ENCODE data around the gene TBPL1. TPM values are rescaled to one million over a fixed set of nuclear protein-coding genes. Genes with fewer than 3 reads are reported as not detected.

Gene TBPL1
- total RNA-seq, 1 experiment from 2014 or later: 40.9 TPM

- H3K4me3 Mint-ChIP-seq (ENCODE audit: unreplicated experiment): no peak overlapping the region
- no peak overlapping the region for H3K27ac Mint-ChIP-seq (ENCODE audit: low read depth, unreplicated experiment)
- intact Hi-C loops (cut with micrococcal nuclease): no loop called here
- peaks cover 31% of the 10 kb centered on the region for H3K4me1 Mint-ChIP-seq (ENCODE audit: insufficient read depth, unreplicated experiment)
- H3K36me3 Mint-ChIP-seq (ENCODE audit: insufficient read depth, unreplicated experiment): peaks cover 11% of the 10 kb centered on the region
- no peaks in the 10 kb centered on the region for H3K27me3 Mint-ChIP-seq (ENCODE audit: insufficient read depth, unreplicated experiment)
- ChIA-PET CTCF (interaction anchor here (0.7 to 2.3 kb wide), 4 partner anchors 17 to 182 kb away, joined by 3 to 8 read pairs (median 3); no protein-coding TSS in a partner anchor), POLR2A (interaction anchor here (1.3 kb wide), 1 partner anchor 9 kb away, joined by 4 read pairs; no protein-coding TSS in a partner anchor)
- no peaks in the 10 kb centered on the region for H3K9me3 Mint-ChIP-seq (ENCODE audit: unreplicated experiment)
- no TSS peak for BruUV-seq (replicated peaks)
- TF ChIP-seq CTCF (IDR thresholded peaks at IDR 0.05; ENCODE audit: unreplicated experiment): no peak
- no peak for DNase-seq (ENCODE audit: unreplicated experiment)
These were observed 3.5 kb downstream of the TBPL1 start for GRCh38 chr6:133956416-133957049.

- Mint-ChIP-seq H3K27me3 (ENCODE audit: insufficient read depth, unreplicated experiment) (no peaks in the 10 kb centered on the region), H3K27ac (ENCODE audit: low read depth, unreplicated experiment) (no peak overlapping the region), H3K4me3 (ENCODE audit: unreplicated experiment) (no peak overlapping the region), H3K4me1 (ENCODE audit: insufficient read depth, unreplicated experiment) (peaks cover 34% of the 10 kb centered on the region), H3K36me3 (ENCODE audit: insufficient read depth, unreplicated experiment) (peaks cover 11% of the 10 kb centered on the region), H3K9me3 (ENCODE audit: unreplicated experiment) (no peaks in the 10 kb centered on the region)
- TF ChIP-seq CTCF (IDR thresholded peaks at IDR 0.05; ENCODE audit: unreplicated experiment): no peak
- intact Hi-C loops (cut with micrococcal nuclease): no loop called here
- BruUV-seq (replicated peaks): no TSS peak
- ChIA-PET CTCF (interaction anchor here (1.3 to 2.0 kb wide), 2 partner anchors 15 to 106 kb away, joined by 3 to 12 read pairs; no protein-coding TSS in a partner anchor), POLR2A (interaction anchor here (0.9 kb wide), 1 partner anchor 103 kb away, joined by 3 read pairs; no protein-coding TSS in a partner anchor)
- DNase-seq (ENCODE audit: unreplicated experiment): no peak
These were observed 4.2 kb downstream of the TBPL1 start for GRCh38 chr6:133957227-133957626.

GRCh38 chr6:133957780-133958242 lies 4.8 kb downstream of the TBPL1 start:
- Mint-ChIP-seq H3K36me3 (ENCODE audit: insufficient read depth, unreplicated experiment) (peaks cover 11% of the 10 kb centered on the region), H3K4me3 (ENCODE audit: unreplicated experiment) (no peak overlapping the region), H3K9me3 (ENCODE audit: unreplicated experiment) (no peaks in the 10 kb centered on the region), H3K27me3 (ENCODE audit: insufficient read depth, unreplicated experiment) (no peaks in the 10 kb centered on the region), H3K27ac (ENCODE audit: low read depth, unreplicated experiment) (no peak overlapping the region), H3K4me1 (ENCODE audit: insufficient read depth, unreplicated experiment) (peaks cover 40% of the 10 kb centered on the region)
- POLR2A ChIA-PET: interaction anchor here (0.9 to 1.1 kb wide), 2 partner anchors 15 to 103 kb away, joined by 3 read pairs; no protein-coding TSS in a partner anchor
- intact Hi-C loops (cut with micrococcal nuclease): no loop called here
- CTCF ChIA-PET: interaction anchor here (0.6 to 2.0 kb wide), 7 partner anchors 15 to 922 kb away, joined by 3 to 12 read pairs (median 4); no protein-coding TSS in a partner anchor
- DNase-seq (ENCODE audit: unreplicated experiment): no peak
- no TSS peak for BruUV-seq (replicated peaks)
- no peak for TF ChIP-seq CTCF (IDR thresholded peaks at IDR 0.05; ENCODE audit: unreplicated experiment)

- Mint-ChIP-seq H3K9me3 (ENCODE audit: unreplicated experiment) (no peaks in the 10 kb centered on the region), H3K36me3 (ENCODE audit: insufficient read depth, unreplicated experiment) (peaks cover 11% of the 10 kb centered on the region), H3K27me3 (ENCODE audit: insufficient read depth, unreplicated experiment) (no peaks in the 10 kb centered on the region), H3K4me3 (ENCODE audit: unreplicated experiment) (no peak overlapping the region), H3K4me1 (ENCODE audit: insufficient read depth, unreplicated experiment) (peaks cover 43% of the 10 kb centered on the region), H3K27ac (ENCODE audit: low read depth, unreplicated experiment) (no peak overlapping the region)
- DNase-seq (ENCODE audit: unreplicated experiment): no peak
- intact Hi-C loops (cut with micrococcal nuclease): no loop called here
- ChIA-PET POLR2A (interaction anchor here (0.7 to 1.1 kb wide), 2 partner anchors 14 to 25 kb away, joined by 3 read pairs; no protein-coding TSS in a partner anchor), CTCF (interaction anchor here (0.6 to 2.0 kb wide), 7 partner anchors 26 to 921 kb away, joined by 3 to 12 read pairs (median 4); no protein-coding TSS in a partner anchor)
- no peak for TF ChIP-seq CTCF (IDR thresholded peaks at IDR 0.05; ENCODE audit: unreplicated experiment)
- BruUV-seq (replicated peaks): no TSS peak
These were observed 5.8 kb downstream of the TBPL1 start for GRCh38 chr6:133958791-133959190.

All from MCF 10A (cell line).